SU-DHL-6 (cell line): ENCODE measurements around the gene NEBL.
"Not testable (repeated sequence)": the region's sequence is repeated elsewhere in the genome, so short reads cannot be mapped to it uniquely, and the experiment has no call there.

ENCODE experiments used
- H2AFZ ChIP-seq: fragments of 200-600 bp; sonication (generic); 2 replicates; pipeline ENCODE4 v1.6.1; 2014; ENCODE audit warnings: low read depth, mild to moderate bottlenecking, moderate library complexity, mixed read lengths, antibody characterized with exemption, low read length; ENCODE audit not compliant: severe bottlenecking
- H3F3A ChIP-seq: fragments of 200-600 bp; shearing (Covaris generic); 2 replicates; pipeline ENCODE4 v1.6.0; 2016; ENCODE audit warnings: antibody characterized with exemption, mild to moderate bottlenecking; ENCODE audit not compliant: insufficient read depth
- H3K27ac ChIP-seq: fragments of 200-600 bp; sonication (generic); 2 replicates; pipeline ENCODE4 v1.5.1; 2016; ENCODE audit warnings: low read depth, mild to moderate bottlenecking, low read length, moderate library complexity, mixed read lengths
- H3K27me3 ChIP-seq: fragments of 200-600 bp; sonication (generic), shearing (Covaris generic); 2 replicates; pipeline ENCODE4 v1.6.0; 2014; ENCODE audit warnings: mild to moderate bottlenecking, low read length
- H3K36me3 ChIP-seq: fragments of 200-600 bp; sonication (generic); 2 replicates; pipeline ENCODE4 v1.6.1; 2014; ENCODE audit warnings: mild to moderate bottlenecking, low read length, mixed read lengths
- H3K4me2 ChIP-seq: fragments of 300-600, 200-600 bp; shearing (Covaris generic), sonication (generic); 2 replicates; pipeline ENCODE4 v1.6.0; 2014; ENCODE audit warnings: low read length, low read depth, mild to moderate bottlenecking; ENCODE audit not compliant: poor library complexity, severe bottlenecking
- H3K4me3 ChIP-seq: fragments of 200-600 bp; sonication (generic); 2 replicates; pipeline ENCODE4 v1.5.1; 2014; ENCODE audit warnings: antibody characterized with exemption, low read length, mild to moderate bottlenecking, mixed read lengths; ENCODE audit not compliant: insufficient read depth, poor library complexity, severe bottlenecking
- H3K79me2 ChIP-seq: fragments of 200-600 bp; sonication (generic); 2 replicates; pipeline ENCODE4 v1.6.1; 2014; ENCODE audit warnings: mild to moderate bottlenecking, low read length, moderate library complexity; ENCODE audit not compliant: insufficient read depth
- H3K9ac ChIP-seq: fragments of 200-600 bp; sonication (generic); 2 replicates; pipeline ENCODE4 v1.7.0; 2014; ENCODE audit warnings: mild to moderate bottlenecking, low read length
- H3K9me2 ChIP-seq: fragments of 200-600 bp; sonication (generic); replicated peaks from 2 replicates; pipeline ENCODE4 v1.6.1; 2014; ENCODE audit warnings: low read length; ENCODE audit not compliant: insufficient read depth
- H3K9me3 ChIP-seq: fragments of 200-600 bp; sonication (generic); 2 replicates; pipeline ENCODE4 v1.6.1; 2014; ENCODE audit warnings: low read length, mixed read lengths; ENCODE audit not compliant: insufficient read depth
- H4K20me1 ChIP-seq: fragments of 200-600 bp; sonication (generic); 2 replicates; pipeline ENCODE4 v1.6.1; 2014; ENCODE audit warnings: low read depth, mild to moderate bottlenecking, antibody characterized with exemption, low read length, moderate library complexity, mixed read lengths
- CTCF ChIP-seq: fragments of 200-600 bp; sonication (generic); IDR thresholded peaks from one replicate; pipeline ENCODE4 v1.5.1; 2017; ENCODE audit warnings: antibody characterized with exemption, mild to moderate bottlenecking, low read length, moderate library complexity; ENCODE audit not compliant: insufficient read depth, poor library complexity, severe bottlenecking
- EZH2phosphoT487 ChIP-seq: fragments of 200-600 bp; sonication (generic), shearing (Covaris generic); conservative IDR thresholded peaks from 2 replicates; pipeline ENCODE4 v1.6.1; 2018; ENCODE audit warnings: mild to moderate bottlenecking, antibody characterized with exemption, low read length, moderate library complexity, mixed read lengths

The NEBL gene

GRCh38 chr10:20897146-20897825 is at the start of gene NEBL:
TSS of gene NEBL (minus strand) at chr10:20897311. CDS start at chr10:20897205, 106 bp downstream.
- Histone ChIP-seq H3K4me2 (no peak within 1 kb of the TSS), H3K4me3 (no peak within 1 kb of the TSS), H3K27me3 (no peaks in the 10 kb centered on the region), H3K9me3 (no peaks in the 10 kb centered on the region), H3K9ac (no peak within 1 kb of the TSS), H4K20me1 (no peaks in the 10 kb centered on the region), H3K36me3 (no peaks in the 10 kb centered on the region), H2AFZ (no peak within 1 kb of the TSS), H3F3A (no peaks in the 10 kb centered on the region), H3K27ac (no peak within 1 kb of the TSS), H3K9me2 (no peaks in the 10 kb centered on the region), H3K79me2 (no peaks in the 10 kb centered on the region)
- no peak for TF ChIP-seq CTCF

- Histone ChIP-seq H3K4me2 (no peak overlapping the region), H2AFZ (no peak overlapping the region), H3F3A (no peaks in the 10 kb centered on the region), H3K36me3 (no peaks in the 10 kb centered on the region), H3K27ac (no peak overlapping the region), H3K9me3 (no peaks in the 10 kb centered on the region), H3K79me2 (no peaks in the 10 kb centered on the region), H3K4me3 (no peak overlapping the region), H3K9ac (no peak overlapping the region), H3K27me3 (no peaks in the 10 kb centered on the region), H4K20me1 (no peaks in the 10 kb centered on the region), H3K9me2 (no peaks in the 10 kb centered on the region)
- TF ChIP-seq CTCF (no peak), EZH2phosphoT487 (no peak)
These were observed 48.6 kb upstream of the NEBL start for GRCh38 chr10:20945546-20946332.

- H3K4me3 ChIP-seq = no peak overlapping the region
These were observed 47.8 kb upstream of the NEBL start for GRCh38 chr10:20944789-20945502.

GRCh38 chr10:20939414-20939813 is 42.3 kb upstream of the NEBL start:
- H3F3A ChIP-seq, H3K79me2 ChIP-seq: not testable (repeated sequence)

More at GRCh38 chr10:20944789-20945502, 47.8 kb upstream of the NEBL start:
- H3K4me2 ChIP-seq = no peak overlapping the region
- no peak overlapping the region for H3K27ac ChIP-seq
- H3K9me3 ChIP-seq = no peaks in the 10 kb centered on the region
- no peak overlapping the region for H3K9ac ChIP-seq
- no peaks in the 10 kb centered on the region for H3K79me2 ChIP-seq
- no peaks in the 10 kb centered on the region for H3K27me3 ChIP-seq
- no peak for TF ChIP-seq EZH2phosphoT487
- no peak for TF ChIP-seq CTCF
- H3K36me3 ChIP-seq = no peaks in the 10 kb centered on the region
- H3K9me2 ChIP-seq = no peaks in the 10 kb centered on the region
- H2AFZ ChIP-seq = no peak overlapping the region
- no peaks in the 10 kb centered on the region for H3F3A ChIP-seq
- no peaks in the 10 kb centered on the region for H4K20me1 ChIP-seq

More at GRCh38 chr10:20939414-20939813, 42.3 kb upstream of the NEBL start:
- H2AFZ ChIP-seq, H3K36me3 ChIP-seq, H4K20me1 ChIP-seq, H3K9me3 ChIP-seq, H3K4me2 ChIP-seq, H3K9me2 ChIP-seq, H3K4me3 ChIP-seq, H3K27me3 ChIP-seq, H3K9ac ChIP-seq, H3K27ac ChIP-seq: not testable (repeated sequence)
